K562 treated with DMSO at 1 percent for 4 hours (cell line): ENCODE data around the gene LY6G6D. TPM values are rescaled to one million over a fixed set of nuclear protein-coding genes. Genes with fewer than 3 reads are reported as not detected.

ENCODE experiments used
- total RNA-seq: library from RNA; unstranded; fragments of 300-600 nt; gene quantifications from 2 replicates; pipeline ENCODE4 v1.2.3, GENCODE V29; 2022; ENCODE audit not compliant: insufficient read depth

The LY6G6D gene
- total RNA-seq = not detected in 2 replicates

GRCh38 chr6:31715022-31715958 lies at the start of gene LY6G6D:
Gene LY6G6D (plus strand): TSS chr6:31715348. CDS start chr6:31715356, 8 bp downstream.

GRCh38 chr6:31665501-31666336 lies 49.4 kb upstream of the LY6G6D start, which contains the start of gene CSNK2B:
Gene CSNK2B (plus strand): TSS chr6:31666080. CDS start chr6:31666832, 752 bp downstream.

GRCh38 chr6:31669676-31670075 lies 45.5 kb upstream of the LY6G6D start, which contains the start of gene LY6G5B:
Gene LY6G5B (plus strand): TSS chr6:31669976. CDS start chr6:31670951, 975 bp downstream.

GRCh38 chr6:31680226-31681134 lies 34.7 kb upstream of the LY6G6D start, which contains the start of gene LY6G5C:
Gene LY6G5C (minus strand): TSS chr6:31681067. CDS start chr6:31680373, 694 bp downstream.

GRCh38 chr6:31702819-31703716 lies 12.1 kb upstream of the LY6G6D start, which contains the start of gene ABHD16A:
Gene ABHD16A (minus strand): TSS chr6:31703324. CDS start chr6:31703281, 43 bp downstream.

GRCh38 chr6:31706599-31706998 lies 8.5 kb upstream of the LY6G6D start, which contains the start of gene LY6G6F:
Gene LY6G6F (plus strand): TSS chr6:31706866. CDS start chr6:31706907, 41 bp downstream.

GRCh38 chr6:31721351-31722020 lies 6.3 kb downstream of the LY6G6D start, which contains the start of gene LY6G6C:
Gene LY6G6C (minus strand): TSS chr6:31721746. CDS start chr6:31721679, 67 bp downstream.

GRCh38 chr6:31723245-31723979 lies 8.3 kb downstream of the LY6G6D start, which contains the start of gene MPIG6B:
Gene MPIG6B (plus strand): TSS chr6:31723373. CDS start chr6:31723384, 11 bp downstream.

GRCh38 chr6:31728767-31729514 lies 13.8 kb downstream of the LY6G6D start, which contains the start of gene DDAH2:
Gene DDAH2 (minus strand): TSS chr6:31729299. CDS start chr6:31729161, 138 bp downstream.

GRCh38 chr6:31736021-31736767 lies 21.0 kb downstream of the LY6G6D start, which contains the start of gene CLIC1:
Gene CLIC1 (minus strand): TSS chr6:31736530. CDS start chr6:31736300, 230 bp downstream.

GRCh38 chr6:31739639-31740396 lies 24.7 kb downstream of the LY6G6D start, which contains the start of gene MSH5:
Gene MSH5 (plus strand): TSS chr6:31740005. CDS start chr6:31740467, 462 bp downstream.

GRCh38 chr6:31762356-31762755 lies 47.2 kb downstream of the LY6G6D start, which contains the start of gene SAPCD1:
Gene SAPCD1 (plus strand): TSS chr6:31762656. CDS start chr6:31763055, 399 bp downstream.

